ENCODE data around the gene PACS2.
A peak's percentile ranks its signal among the peaks of the same experiment; 100 is the strongest.

PACS2 gene

GRCh38 chr14:105421723-105422615, 107.4 kb downstream of the PACS2 start:
- POLR2A ChIA-PET = no interaction called here
- TF ChIP-seq, protein P1, sequence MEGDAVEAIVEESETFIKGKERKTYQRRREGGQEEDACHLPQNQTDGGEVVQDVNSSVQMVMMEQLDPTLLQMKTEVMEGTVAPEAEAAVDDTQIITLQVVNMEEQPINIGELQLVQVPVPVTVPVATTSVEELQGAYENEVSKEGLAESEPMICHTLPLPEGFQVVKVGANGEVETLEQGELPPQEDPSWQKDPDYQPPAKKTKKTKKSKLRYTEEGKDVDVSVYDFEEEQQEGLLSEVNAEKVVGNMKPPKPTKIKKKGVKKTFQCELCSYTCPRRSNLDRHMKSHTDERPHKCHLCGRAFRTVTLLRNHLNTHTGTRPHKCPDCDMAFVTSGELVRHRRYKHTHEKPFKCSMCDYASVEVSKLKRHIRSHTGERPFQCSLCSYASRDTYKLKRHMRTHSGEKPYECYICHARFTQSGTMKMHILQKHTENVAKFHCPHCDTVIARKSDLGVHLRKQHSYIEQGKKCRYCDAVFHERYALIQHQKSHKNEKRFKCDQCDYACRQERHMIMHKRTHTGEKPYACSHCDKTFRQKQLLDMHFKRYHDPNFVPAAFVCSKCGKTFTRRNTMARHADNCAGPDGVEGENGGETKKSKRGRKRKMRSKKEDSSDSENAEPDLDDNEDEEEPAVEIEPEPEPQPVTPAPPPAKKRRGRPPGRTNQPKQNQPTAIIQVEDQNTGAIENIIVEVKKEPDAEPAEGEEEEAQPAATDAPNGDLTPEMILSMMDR (IDR thresholded peaks at IDR 0.05; ENCODE audit: insufficient read depth, low read length, missing control alignments) = no peak
- CTCF ChIA-PET = interaction anchor here (1.5 kb wide), 1 partner anchor 68 kb away, joined by 6 read pairs; no protein-coding TSS in a partner anchor
- no peak for DNase-seq (ENCODE audit: low read depth, low spot score)
- H3K4me3 ChIP-seq (ENCODE audit: low read depth, low read length) = peak overlapping the region; percentile 72

DNA sequence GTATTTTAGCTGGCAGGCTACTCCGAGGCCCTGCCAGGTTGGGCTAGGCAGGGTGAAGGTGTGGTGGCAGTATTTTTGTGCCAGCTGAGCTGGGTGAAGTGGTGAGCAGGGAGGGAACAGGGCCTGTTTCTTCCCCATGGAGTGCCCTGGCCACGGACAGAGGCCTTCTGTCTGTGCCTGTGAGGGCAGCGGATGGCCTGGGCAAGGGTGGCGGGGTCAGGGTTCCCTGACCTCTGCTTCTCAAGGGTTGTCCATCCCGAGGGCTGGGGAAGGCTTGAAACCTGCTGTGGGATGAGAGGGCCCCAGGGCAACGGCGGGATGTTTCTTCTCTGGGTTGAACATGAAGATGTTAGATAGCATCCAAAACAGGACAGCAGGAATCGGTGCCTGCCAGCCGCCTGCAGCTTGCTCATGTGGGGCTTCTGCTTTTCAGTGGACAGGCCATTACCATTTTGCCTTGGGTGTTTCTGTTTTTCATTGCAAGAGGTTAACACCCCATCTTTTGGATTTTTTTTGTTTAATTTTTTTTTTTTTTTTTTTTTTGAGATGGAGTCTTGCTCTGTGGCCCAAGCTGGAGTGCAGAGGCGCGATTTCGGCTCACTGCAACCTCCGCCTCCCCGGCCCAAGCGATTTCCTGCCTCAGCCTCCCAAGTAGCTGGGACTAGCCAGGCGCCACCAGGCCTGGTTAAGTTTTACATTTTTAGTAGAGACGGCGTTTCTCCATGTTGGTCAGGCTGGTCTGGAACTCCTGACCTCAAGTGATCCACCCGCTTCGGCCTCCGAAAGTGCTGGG, 108.3 kb downstream of the PACS2 start:
- POLR2A ChIA-PET = no interaction called here
- CTCF ChIA-PET = no interaction called here
- TF ChIP-seq, protein P1 (IDR thresholded peaks at IDR 0.05; ENCODE audit: insufficient read depth, low read length, missing control alignments) = no peak
- DNase-seq (ENCODE audit: low read depth, low spot score) = no peak
- no peak overlapping the region for H3K4me3 ChIP-seq (ENCODE audit: low read depth, low read length)

- TF ChIP-seq, protein P1 (IDR thresholded peaks at IDR 0.05; ENCODE audit: insufficient read depth, low read length, missing control alignments) = no peak
- H3K4me3 ChIP-seq (ENCODE audit: low read depth, low read length) = no peak overlapping the region
- ChIA-PET POLR2A (no interaction called here), CTCF (interaction anchor here (1.8 kb wide), 1 partner anchor 57 kb away, joined by 4 read pairs; no protein-coding TSS in a partner anchor)
- DNase-seq (ENCODE audit: low read depth, low spot score) = no peak
Measured at GRCh38 chr14:105423488-105424195, 109.1 kb downstream of the PACS2 start.

DNA sequence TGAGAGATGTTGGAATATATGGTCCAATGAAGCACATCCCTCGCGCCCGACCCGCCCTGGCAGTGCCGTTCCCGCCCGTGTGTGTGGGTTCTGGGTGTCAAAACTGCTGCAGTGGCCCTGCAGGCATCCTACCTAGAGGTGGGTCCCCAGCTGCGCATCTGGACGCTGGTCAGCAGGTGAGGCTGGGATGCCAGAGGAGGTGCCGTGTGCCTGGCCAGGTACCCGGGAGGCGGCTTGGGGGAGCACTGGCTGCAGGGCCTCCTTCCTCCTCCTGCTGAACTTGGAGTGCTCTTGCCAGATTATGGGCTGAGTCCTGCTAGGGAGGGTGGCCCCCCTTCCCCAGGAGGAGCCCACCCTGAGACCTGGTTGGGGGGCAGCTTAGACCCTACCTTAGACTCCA, 110.3 kb downstream of the PACS2 start:
- no peak overlapping the region for H3K4me3 ChIP-seq (ENCODE audit: low read depth, low read length)
- ChIA-PET POLR2A (no interaction called here), CTCF (interaction anchor here (1.0 to 1.8 kb wide), 2 partner anchors 10 to 56 kb away, joined by 4 read pairs; no protein-coding TSS in a partner anchor)
- TF ChIP-seq, protein P1 (IDR thresholded peaks at IDR 0.05; ENCODE audit: insufficient read depth, low read length, missing control alignments) = no peak
- no peak for DNase-seq (ENCODE audit: low read depth, low spot score)

DNA sequence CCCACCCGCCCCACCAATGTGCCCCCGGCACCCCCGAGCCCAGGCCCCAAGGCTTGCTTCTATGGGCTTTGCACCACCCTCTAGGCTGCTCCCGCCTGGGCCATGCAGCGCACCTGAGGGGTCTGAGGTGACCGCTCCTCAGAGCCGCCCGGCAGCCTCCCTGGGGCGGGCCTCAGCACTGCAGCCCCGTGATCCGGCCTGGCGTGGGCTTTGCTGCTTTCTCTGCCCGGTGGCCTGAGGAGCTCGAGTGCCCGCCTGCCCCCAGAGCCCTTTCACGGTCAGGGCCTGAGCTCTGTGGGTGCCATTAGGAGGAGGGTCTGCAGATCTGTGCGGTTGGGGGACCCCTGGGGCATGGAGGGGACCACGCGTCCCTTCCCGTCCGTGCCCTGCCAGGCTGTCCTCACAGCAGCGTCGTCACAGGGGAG, 111.3 kb downstream of the PACS2 start:
- POLR2A ChIA-PET = no interaction called here
- TF ChIP-seq, protein P1 (IDR thresholded peaks at IDR 0.05; ENCODE audit: insufficient read depth, low read length, missing control alignments) = no peak
- no peak for DNase-seq (ENCODE audit: low read depth, low spot score)
- H3K4me3 ChIP-seq (ENCODE audit: low read depth, low read length) = no peak overlapping the region
- CTCF ChIA-PET = no interaction called here
